ENCODE data around the gene RTN4.

Gene RTN4

GRCh38 chr2:54949431-54949830 lies 100.8 kb downstream of the RTN4 start:
- no peak for DNase-seq

GRCh38 chr2:54948120-54948519 lies 102.1 kb downstream of the RTN4 start:
- DNase-seq = no peak

- no peak for DNase-seq
Measured at GRCh38 chr2:54947646-54948045, 102.6 kb downstream of the RTN4 start.

DNA sequence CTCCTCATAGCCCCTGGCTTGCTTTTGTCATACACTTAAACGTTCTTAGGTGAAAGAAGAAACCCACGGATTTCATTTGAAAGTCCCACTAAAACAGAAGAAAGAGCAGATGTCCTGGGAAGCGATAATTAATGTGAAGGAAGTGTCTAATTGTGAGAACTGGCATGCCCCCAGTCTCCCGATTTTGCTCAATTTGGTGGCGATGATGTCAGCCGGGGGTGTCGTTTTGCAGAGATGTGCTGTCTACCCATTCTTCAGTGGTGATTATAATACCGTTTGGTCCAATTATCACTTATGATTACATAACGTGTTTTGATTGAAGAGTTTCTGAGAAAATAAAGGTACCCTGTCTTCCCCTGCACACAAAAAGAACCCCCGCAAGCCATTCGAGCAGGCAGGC lies 103.1 kb downstream of the RTN4 start:
- no peak for DNase-seq

GRCh38 chr2:54946220-54946805 lies 103.9 kb downstream of the RTN4 start:
- DNase-seq = no peak

DNA sequence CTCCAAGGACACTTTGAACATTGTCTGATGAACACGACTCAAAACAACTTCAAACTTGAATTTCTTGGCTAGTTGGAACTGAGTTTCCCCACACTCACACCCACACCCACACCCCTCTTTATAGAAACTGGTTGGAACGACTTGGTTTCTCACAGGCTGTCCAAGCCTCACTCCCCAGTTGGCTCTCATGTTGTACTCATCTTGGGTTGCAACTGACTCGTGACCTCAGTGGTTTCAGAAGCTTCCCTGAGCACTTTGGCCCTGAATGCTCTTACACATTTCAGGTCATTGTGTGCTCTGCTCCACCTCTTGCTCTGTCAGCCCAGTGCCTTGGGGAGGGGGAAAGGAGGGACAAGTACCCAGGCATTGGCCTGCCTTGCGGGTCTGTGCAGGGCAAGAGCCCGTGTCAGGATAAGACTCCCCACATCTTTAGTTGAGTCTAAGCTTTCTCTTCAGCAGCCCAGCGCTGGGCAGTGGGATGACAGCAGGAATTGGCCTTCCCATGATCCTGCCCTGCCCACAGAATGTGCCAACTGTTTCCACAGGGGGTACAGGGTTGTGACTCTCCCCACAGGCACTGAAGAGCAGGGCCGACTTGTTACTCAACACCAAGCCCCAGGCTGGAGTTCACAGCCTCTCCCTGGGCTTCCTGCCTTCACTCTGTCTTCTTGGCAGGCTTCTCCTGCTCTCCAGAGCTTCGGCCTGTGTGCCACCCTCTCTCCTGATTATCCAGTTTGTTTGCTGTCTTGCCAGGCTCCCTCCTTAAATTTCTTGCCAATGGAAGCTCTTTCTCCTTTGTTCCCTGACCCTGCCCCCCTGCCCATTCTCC lies 104.6 kb downstream of the RTN4 start:
- no peak for DNase-seq

DNA sequence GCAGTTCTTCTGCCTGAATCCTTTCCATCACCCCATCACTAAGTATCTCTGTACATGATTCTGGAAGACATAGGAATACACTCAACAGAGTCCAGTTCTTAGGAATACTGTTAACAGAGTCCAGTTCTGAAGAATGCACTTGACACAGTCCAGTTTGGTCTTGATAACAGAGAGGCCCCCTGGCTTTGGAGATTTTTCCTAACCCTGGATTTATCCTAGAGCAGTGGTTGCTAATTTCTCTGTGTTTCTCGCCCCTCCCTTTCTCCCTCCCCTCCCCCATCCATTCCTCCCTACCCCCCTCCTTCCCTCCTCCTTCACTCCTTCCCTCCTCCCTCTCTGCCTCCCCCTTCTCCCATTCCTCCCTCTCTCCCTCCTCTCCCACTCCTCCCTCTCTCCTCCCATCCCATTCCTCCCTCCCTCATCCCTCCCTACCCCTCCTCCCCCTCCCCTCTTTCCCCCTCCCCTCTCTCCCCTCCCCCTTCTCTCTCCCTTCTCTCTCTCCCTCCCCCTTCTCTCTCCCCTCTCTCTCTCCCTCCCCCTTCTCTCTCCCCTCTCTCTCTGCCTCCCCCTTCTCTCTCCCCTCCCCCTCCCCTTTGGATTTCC lies 105.4 kb downstream of the RTN4 start:
- DNase-seq = no peak

- no peak for DNase-seq
Measured at GRCh38 chr2:54942373-54942772, 107.9 kb downstream of the RTN4 start.

GRCh38 chr2:54941248-54941984 lies 108.8 kb downstream of the RTN4 start:
- DNase-seq = no peak

DNA sequence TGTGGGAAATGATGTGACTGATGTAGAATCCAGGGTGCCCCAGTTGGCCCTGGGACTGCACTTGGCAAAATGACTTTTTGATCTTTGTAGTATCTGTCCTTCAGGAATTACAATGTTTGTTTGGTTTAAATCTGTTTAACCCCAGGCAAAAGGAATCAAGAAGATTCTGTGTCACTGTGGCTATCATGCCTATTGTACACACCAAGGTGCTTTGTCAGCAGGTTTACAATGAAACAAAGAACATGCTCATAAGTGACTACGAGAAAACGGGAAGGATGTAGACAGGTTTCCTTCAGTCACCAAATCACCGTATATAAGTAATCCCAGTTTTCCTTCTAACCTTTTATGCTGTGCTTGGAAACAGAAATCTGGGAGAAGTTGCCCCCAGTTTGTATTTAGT lies 109.5 kb downstream of the RTN4 start:
- no peak for DNase-seq

GRCh38 chr2:54939446-54940118 lies 110.7 kb downstream of the RTN4 start:
- DNase-seq = no peak

DNA sequence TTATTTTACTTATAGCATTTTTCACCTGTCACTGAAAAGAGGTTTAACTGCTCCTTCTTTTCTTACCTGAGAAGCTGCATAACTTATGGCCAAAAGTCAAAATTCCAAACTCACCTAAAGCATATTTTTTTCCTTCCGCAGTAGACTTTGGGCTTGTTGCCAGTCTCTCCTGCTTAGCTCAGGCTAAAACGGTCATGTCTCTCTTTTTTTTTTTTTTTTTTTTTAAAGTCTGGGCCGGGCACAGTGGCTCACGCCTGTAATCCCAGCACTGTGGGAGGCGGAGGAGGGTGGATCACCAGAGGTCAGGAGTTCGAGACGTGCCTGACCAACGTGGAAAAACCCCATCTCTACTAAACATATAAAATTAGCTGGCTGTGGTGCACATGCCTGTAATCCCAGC lies 113.5 kb downstream of the RTN4 start:
- no peak for DNase-seq

DNA sequence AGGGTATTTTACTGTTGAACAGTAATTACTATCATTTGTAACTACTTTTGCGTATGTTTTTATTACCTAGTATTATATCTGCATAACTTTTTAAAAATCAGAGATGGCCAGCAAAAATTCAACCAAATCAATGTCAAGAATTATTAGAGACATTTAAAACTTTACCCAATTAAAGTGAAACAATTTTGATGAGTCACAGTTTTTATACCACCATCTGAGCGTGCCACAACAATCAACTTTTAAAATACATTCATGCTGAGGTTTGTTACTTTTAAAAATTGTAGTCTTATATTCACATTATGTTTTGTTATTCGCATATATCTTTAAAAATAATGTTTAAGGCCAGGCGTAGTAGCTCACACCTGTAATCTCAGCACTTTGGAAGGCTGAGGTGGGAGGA lies 114.9 kb downstream of the RTN4 start:
- DNase-seq = no peak

DNA sequence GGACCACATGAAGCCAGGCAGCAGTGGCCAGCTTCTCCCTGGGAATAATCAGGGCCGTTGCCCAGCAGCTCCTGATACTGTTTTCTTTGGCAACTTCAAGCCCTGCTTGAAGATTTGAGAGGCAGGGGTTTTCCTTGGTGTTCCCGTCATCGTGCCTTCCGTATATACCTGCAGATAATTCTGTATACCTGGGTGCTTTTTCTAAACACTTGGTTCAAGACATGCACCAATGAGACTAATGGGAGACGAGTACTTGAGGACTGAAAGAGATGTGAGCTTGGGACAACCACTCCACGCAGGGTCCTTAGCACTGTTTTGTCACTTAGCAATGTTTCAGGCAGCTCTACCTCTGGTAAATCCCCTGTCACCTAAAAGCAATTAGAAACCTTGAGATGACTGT lies 118.8 kb downstream of the RTN4 start:
- DNase-seq = no peak

- DNase-seq = no peak
Measured at GRCh38 chr2:54928719-54929118, 121.5 kb downstream of the RTN4 start.

GRCh38 chr2:54927751-54928615 lies 122.3 kb downstream of the RTN4 start:
- DNase-seq = no peak

DNA sequence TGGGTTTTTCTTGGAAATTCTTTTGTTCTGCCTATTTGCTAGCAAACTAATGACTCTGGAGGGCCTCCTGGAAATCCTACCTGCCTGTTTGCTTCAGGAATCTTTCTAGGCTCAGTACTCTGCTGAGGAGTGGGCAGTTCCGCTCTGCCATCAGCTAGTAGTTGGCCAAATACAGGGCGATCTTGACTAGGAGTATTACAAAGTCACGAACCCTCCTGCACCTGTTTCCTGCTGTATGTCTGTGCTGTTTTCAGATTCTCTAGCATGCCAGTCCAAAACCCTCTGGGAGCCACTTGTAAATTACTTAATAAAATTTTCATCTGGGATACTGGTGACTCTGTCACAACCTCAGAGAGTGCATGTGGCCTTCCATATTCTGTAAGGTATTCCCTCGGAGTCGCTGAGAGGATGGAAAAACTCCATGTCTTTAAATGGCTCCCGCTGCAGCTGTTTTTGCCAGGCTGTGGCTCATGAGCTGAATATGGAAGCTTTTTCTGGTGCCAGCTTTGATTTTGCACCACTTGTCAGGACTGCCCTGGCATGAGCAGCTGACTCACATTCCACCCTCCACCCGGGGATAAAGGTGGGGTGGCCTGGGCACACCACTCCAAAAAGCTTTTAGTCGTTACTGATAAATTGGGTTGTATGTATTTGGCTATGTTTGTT lies 123.0 kb downstream of the RTN4 start:
- DNase-seq = no peak

GRCh38 chr2:54925022-54925421 lies 125.2 kb downstream of the RTN4 start:
- DNase-seq = no peak

DNA sequence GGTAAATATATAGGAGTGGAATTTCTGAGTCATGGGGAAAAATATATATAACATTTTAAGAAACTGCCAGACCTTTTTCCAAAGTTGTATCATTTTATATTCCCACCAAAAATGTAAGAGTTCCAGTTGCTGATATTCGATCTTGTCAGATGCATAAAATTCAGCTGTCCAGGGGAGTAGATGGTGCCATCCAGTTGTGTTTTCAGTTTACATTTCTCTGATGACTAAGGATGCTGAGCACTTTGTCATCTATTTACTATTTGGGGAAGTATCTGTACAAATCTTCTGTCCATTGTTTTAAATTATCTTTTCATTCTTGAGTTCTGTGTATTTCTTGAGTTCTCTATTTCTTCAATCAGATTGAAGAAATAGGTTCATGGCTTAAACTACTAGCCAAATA lies 126.1 kb downstream of the RTN4 start:
- no peak for DNase-seq
